Neural cell (in vitro differentiated cells): ENCODE data around the gene PANK1. TPM values are rescaled to one million over a fixed set of nuclear protein-coding genes. Genes with fewer than 3 reads are reported as not detected.

ENCODE experiments used
- H2AFZ ChIP-seq: fragments of 200-600, 300-800 bp; sonication (generic), shearing (Covaris generic); 2 replicates; pipeline ENCODE4 v1.6.0; 2014; ENCODE audit warnings: low read depth, mild to moderate bottlenecking, antibody characterized with exemption, low read length, moderate library complexity
- H3F3A ChIP-seq: fragments of 200-600 bp; shearing (Covaris generic); 2 replicates; pipeline ENCODE4 v1.6.1; 2016; ENCODE audit warnings: mild to moderate bottlenecking, moderate library complexity, mixed read lengths, antibody characterized with exemption, low read length; ENCODE audit not compliant: insufficient read depth, poor library complexity, severe bottlenecking
- H3K27ac ChIP-seq: fragments of 200-600, 300-800 bp; sonication (generic), shearing (Covaris generic); 2 replicates; pipeline ENCODE4 v1.5.1; 2014; ENCODE audit warnings: mild to moderate bottlenecking, low read length, moderate library complexity
- H3K27me3 ChIP-seq: fragments of 300-800, 200-600 bp; sonication (generic), shearing (Covaris generic); 2 replicates; pipeline ENCODE4 v1.6.0; 2014; ENCODE audit warnings: mild to moderate bottlenecking, low read depth, low read length, moderate library complexity; ENCODE audit not compliant: insufficient read depth
- H3K36me3 ChIP-seq: fragments of 300-800, 200-600 bp; sonication (generic), shearing (Covaris generic); 2 replicates; pipeline ENCODE4 v1.5.1; 2014; ENCODE audit warnings: mild to moderate bottlenecking, antibody characterized with exemption, low read length, moderate library complexity; ENCODE audit not compliant: insufficient read depth
- H3K4me2 ChIP-seq: fragments of 300-800, 200-600 bp; sonication (generic), shearing (Covaris generic); 2 replicates; pipeline ENCODE4 v1.6.0; 2014; ENCODE audit warnings: mild to moderate bottlenecking, low read length
- H3K4me3 ChIP-seq: fragments of 300-800, 200-600 bp; sonication (generic), shearing (Covaris generic); 2 replicates; pipeline ENCODE4 v1.5.1; 2014; ENCODE audit warnings: mild to moderate bottlenecking, low read length, moderate library complexity
- H3K79me2 ChIP-seq: fragments of 200-600 bp; shearing (Covaris generic); replicated peaks from 2 replicates; pipeline ENCODE4 v1.6.0; 2014; ENCODE audit warnings: mild to moderate bottlenecking, low read length, moderate library complexity; ENCODE audit not compliant: insufficient read depth
- H3K9ac ChIP-seq: fragments of 300-800, 200-600 bp; sonication (generic), shearing (Covaris generic); 2 replicates; pipeline ENCODE4 v1.6.1; 2016; ENCODE audit warnings: mild to moderate bottlenecking, low read length, mixed read lengths
- H3K9me2 ChIP-seq: fragments of 200-600 bp; shearing (Covaris generic); 2 replicates; pipeline ENCODE4 v1.6.1; 2016; ENCODE audit warnings: mild to moderate bottlenecking, low read length, mixed read lengths; ENCODE audit not compliant: insufficient read depth
- H3K9me3 ChIP-seq: fragments of 200-600, 300-800 bp; sonication (generic), shearing (Covaris generic); 2 replicates; pipeline ENCODE4 v1.6.1; 2016; ENCODE audit warnings: mild to moderate bottlenecking, mixed run types, low read length, moderate library complexity, mixed read lengths
- H4K20me1 ChIP-seq: fragments of 200-600 bp; shearing (Covaris generic); 2 replicates; pipeline ENCODE4 v1.6.1; 2016; ENCODE audit warnings: mild to moderate bottlenecking, mixed run types; ENCODE audit not compliant: insufficient read depth
- CTCF ChIP-seq: fragments of 450-650 bp; IDR thresholded peaks from 2 replicates; pipeline ENCODE4 v1.5.1; 2014; ENCODE audit warnings: antibody characterized with exemption, mild to moderate bottlenecking, moderate library complexity; ENCODE audit not compliant: poor library complexity, severe bottlenecking
- EP300 ChIP-seq: fragments of 450-650 bp; conservative IDR thresholded peaks from 2 replicates; pipeline ENCODE4 v1.6.1; 2014; ENCODE audit warnings: antibody characterized with exemption, mild to moderate bottlenecking, moderate library complexity; ENCODE audit not compliant: poor library complexity, severe bottlenecking
- EZH2 ChIP-seq: fragments of 200-600, 300-800 bp; shearing (Covaris generic), sonication (generic); IDR thresholded peaks from 2 replicates; pipeline ENCODE4 v1.6.1; 2014; ENCODE audit warnings: antibody characterized with exemption, low read length, borderline replicate concordance, mild to moderate bottlenecking; ENCODE audit not compliant: insufficient read depth, poor library complexity, severe bottlenecking
- MXI1 ChIP-seq: fragments of 450-650 bp; conservative IDR thresholded peaks from 2 replicates; pipeline ENCODE4 v1.6.1; 2014; ENCODE audit warnings: antibody characterized with exemption, mild to moderate bottlenecking; ENCODE audit not compliant: poor library complexity, severe bottlenecking
- POLR2AphosphoS5 ChIP-seq: IDR thresholded peaks from 2 replicates; pipeline ENCODE4 v1.6.1; 2012
- RAD21 ChIP-seq: fragments of 450-650 bp; conservative IDR thresholded peaks from 2 replicates; pipeline ENCODE4 v1.6.1; 2014; ENCODE audit warnings: antibody characterized with exemption, mild to moderate bottlenecking, moderate library complexity
- REST ChIP-seq: IDR thresholded peaks from 2 replicates; pipeline ENCODE4 v1.6.1; 2012; ENCODE audit warnings: borderline replicate concordance
- SMC3 ChIP-seq: fragments of 450-650 bp; conservative IDR thresholded peaks from 2 replicates; pipeline ENCODE4 v1.6.1; 2014; ENCODE audit warnings: antibody characterized with exemption, mild to moderate bottlenecking, moderate library complexity; ENCODE audit not compliant: poor library complexity
- TAF1 ChIP-seq: IDR thresholded peaks from 2 replicates; pipeline ENCODE4 v1.6.1; 2012; ENCODE audit warnings: low read depth
- polyA plus RNA-seq: library from polyadenylated mRNA; depleted of rRNA; stranded (reverse); fragments of >200 nt; gene quantifications from 2 replicates; pipeline ENCODE4 v1.2.3, GENCODE V29; 2014

PANK1 gene
- polyA plus RNA-seq, 1 donor from 2014 or later: 15.4 TPM

- Histone ChIP-seq H3K9ac (no peak overlapping the region), H2AFZ (no peak overlapping the region), H3K9me3 (no peaks in the 10 kb centered on the region), H3K36me3 (peaks cover 10% of the 10 kb centered on the region), H3K27ac (no peak overlapping the region), H4K20me1 (no peaks in the 10 kb centered on the region), H3K9me2 (no peaks in the 10 kb centered on the region), H3F3A (no peaks in the 10 kb centered on the region), H3K4me2 (no peak overlapping the region), H3K27me3 (no peaks in the 10 kb centered on the region), H3K79me2 (no peaks in the 10 kb centered on the region), H3K4me3 (no peak overlapping the region)
- TF ChIP-seq TAF1 (no peak), POLR2AphosphoS5 (no peak), RAD21 (no peak), EZH2 (no peak), CTCF (no peak), EP300 (no peak), SMC3 (no peak), MXI1 (no peak), REST (no peak)
Observed at GRCh38 chr10:89591796-89592271, 53.2 kb downstream of the PANK1 start.

- Histone ChIP-seq H2AFZ (no peak overlapping the region), H3K36me3 (peaks cover 10% of the 10 kb centered on the region)
- TF ChIP-seq CTCF (no peak), TAF1 (no peak), RAD21 (no peak), POLR2AphosphoS5 (no peak), REST (no peak), EZH2 (no peak), MXI1 (no peak), EP300 (no peak), SMC3 (no peak)
Observed at GRCh38 chr10:89591111-89591795, 53.8 kb downstream of the PANK1 start.

More at GRCh38 chr10:89591111-89591795, 53.8 kb downstream of the PANK1 start:
- Histone ChIP-seq H3K9me2 (no peaks in the 10 kb centered on the region), H3K79me2 (no peaks in the 10 kb centered on the region), H4K20me1 (no peaks in the 10 kb centered on the region), H3K9ac (no peak overlapping the region), H3K4me3 (no peak overlapping the region), H3K4me2 (no peak overlapping the region), H3K27ac (no peak overlapping the region), H3K27me3 (no peaks in the 10 kb centered on the region), H3F3A (no peaks in the 10 kb centered on the region), H3K9me3 (no peaks in the 10 kb centered on the region)
